Spleen (tissue), 11 donors: ENCODE measurements around the gene RRP12. TPM values are rescaled to one million over a fixed set of nuclear protein-coding genes. Genes with fewer than 3 reads are reported as not detected.

ENCODE experiments used
- DNase-seq: peaks from one replicate; pipeline ENCODE4 v3.0.0-alpha.2; 2020
- H3K27ac ChIP-seq, 8 donors: fragments of 200-600 bp; sonication (generic) in 7 of 8; 1 replicate in 4 of 8; 2 replicates in 4 of 8; pipeline versions ENCODE4 v1.5.0 to v1.8.0; 2016 to 2021; ENCODE audit warnings: inconsistent platforms in 4 of 8, mild to moderate bottlenecking in 4 of 8, moderate library complexity in 1 of 8
- H3K27me3 ChIP-seq, 7 donors: fragments of 200-600 bp; sonication (generic) in 6 of 7; replicated peaks in 1 of 7; 1 replicate in 4 of 7; 2 replicates in 3 of 7; pipeline versions ENCODE4 v1.5.0 to v1.8.0; 2016 to 2021; ENCODE audit warnings: inconsistent platforms in 3 of 7, mild to moderate bottlenecking in 1 of 7
- H3K36me3 ChIP-seq, 6 donors: fragments of 200-600 bp; sonication (generic) in 5 of 6; 1 replicate in 4 of 6; 2 replicates in 2 of 6; pipeline versions ENCODE4 v1.5.0 to v1.8.0; 2016 to 2021; ENCODE audit warnings: inconsistent platforms in 2 of 6
- H3K4me1 ChIP-seq, 6 donors: fragments of 200-600 bp; sonication (generic) in 5 of 6; 1 replicate in 3 of 6; 2 replicates in 3 of 6; pipeline versions ENCODE4 v1.5.0 to v1.8.0; 2016 to 2021; ENCODE audit warnings: inconsistent platforms in 3 of 6
- H3K4me3 ChIP-seq, 8 donors: fragments of 200-600 bp; sonication (generic) in 7 of 8; 1 replicate in 4 of 8; 2 replicates in 4 of 8; pipeline versions ENCODE4 v1.5.0 to v1.8.0; 2016 to 2021; ENCODE audit warnings: inconsistent platforms in 4 of 8, mild to moderate bottlenecking in 4 of 8, moderate library complexity in 2 of 8
- H3K9me3 ChIP-seq, 8 donors: fragments of 200-600 bp; sonication (generic) in 7 of 8; 1 replicate in 4 of 8; 2 replicates in 4 of 8; pipeline versions ENCODE4 v1.5.0 to v1.8.0; 2016 to 2021; ENCODE audit warnings: inconsistent platforms in 4 of 8
- POLR2A ChIP-seq, 3 donors: fragments of 450-650 bp; IDR thresholded peaks; one replicate each; pipeline ENCODE4 v1.5.1; 2017; ENCODE audit warnings: antibody characterized with exemption in 3 of 3, mild to moderate bottlenecking in 1 of 3
- POLR2AphosphoS5 ChIP-seq, 3 donors: sonication (generic); formaldehyde crosslinking; IDR thresholded peaks; one replicate each; pipeline ENCODE4 v1.5.1; 2017; ENCODE audit warnings: antibody characterized with exemption in 3 of 3
- WGBS, 5 donors: extraction: QIAGEN DNeasy Blood & Tissue Kit in 3 of 5; methylation state at CpG; one replicate each; pipeline versions ENCODE4 v1.1.5 to v1.1.7; 2013 to 2018; 5-methylcytosine and 5-hydroxymethylcytosine counted together
- intact Hi-C: fragments of 100-400 bp; cut with DNase I; formaldehyde crosslinking; loops from one replicate; pipeline ENCODE4 v1.15.0; 2023; ENCODE audit warnings: low total_unique reads
- polyA plus RNA-seq, 3 donors: library from polyadenylated mRNA; stranded (reverse); fragments of 200-250 nt; gene quantifications; one replicate each; pipeline ENCODE4 v1.2.1, GENCODE V29; 2013
- total RNA-seq, 7 donors: library from RNA; depleted of rRNA in 3 of 7; stranded (reverse); fragments of >200 nt in 3 of 7; fragmentation: NEBNext Ultra II Directional in 4 of 7; extraction: Animal tissue kit (Norgen Biotek cat#: 25700) in 4 of 7; gene quantifications; one replicate each; pipeline versions ENCODE4 v1.1.0 to v1.2.1, GENCODE V29; 2016 to 2021
- TF ChIP-seq, protein P1 (sequence below), 11 experiments: fragments of 200-600 bp in 7 of 11; fragments of 450-650 bp in 4 of 11; sonication (generic) in 4 of 11; IDR thresholded peaks in 8 of 11; conservative IDR thresholded peaks in 3 of 11; 1 replicate in 7 of 11; 2 replicates in 4 of 11; pipeline versions ENCODE4 v1.4.0 to v1.8.0; 2016 to 2021; ENCODE audit warnings: antibody characterized with exemption in 11 of 11, inconsistent platforms in 4 of 11, mild to moderate bottlenecking in 1 of 11
- donor health status: healthy with polysubstance abuse.
- donor health status: DM: no; HTN: no; CAD: no; lungs with moderate emphysema.
- donor health status: DM: no; HTN: no; CAD: no.
- donor health status: Bipolar disorder and iron deficiency.
- donor health status: healthy.
- donor health status: DM: no; HTN: no; CAD: no.
- donor health status: DM: yes; HTN: yes; CAD: no.

The RRP12 gene
- total and polyA plus RNA-seq, 10 donors: 12.3 to 51.4 (median 24.9) TPM

DNA sequence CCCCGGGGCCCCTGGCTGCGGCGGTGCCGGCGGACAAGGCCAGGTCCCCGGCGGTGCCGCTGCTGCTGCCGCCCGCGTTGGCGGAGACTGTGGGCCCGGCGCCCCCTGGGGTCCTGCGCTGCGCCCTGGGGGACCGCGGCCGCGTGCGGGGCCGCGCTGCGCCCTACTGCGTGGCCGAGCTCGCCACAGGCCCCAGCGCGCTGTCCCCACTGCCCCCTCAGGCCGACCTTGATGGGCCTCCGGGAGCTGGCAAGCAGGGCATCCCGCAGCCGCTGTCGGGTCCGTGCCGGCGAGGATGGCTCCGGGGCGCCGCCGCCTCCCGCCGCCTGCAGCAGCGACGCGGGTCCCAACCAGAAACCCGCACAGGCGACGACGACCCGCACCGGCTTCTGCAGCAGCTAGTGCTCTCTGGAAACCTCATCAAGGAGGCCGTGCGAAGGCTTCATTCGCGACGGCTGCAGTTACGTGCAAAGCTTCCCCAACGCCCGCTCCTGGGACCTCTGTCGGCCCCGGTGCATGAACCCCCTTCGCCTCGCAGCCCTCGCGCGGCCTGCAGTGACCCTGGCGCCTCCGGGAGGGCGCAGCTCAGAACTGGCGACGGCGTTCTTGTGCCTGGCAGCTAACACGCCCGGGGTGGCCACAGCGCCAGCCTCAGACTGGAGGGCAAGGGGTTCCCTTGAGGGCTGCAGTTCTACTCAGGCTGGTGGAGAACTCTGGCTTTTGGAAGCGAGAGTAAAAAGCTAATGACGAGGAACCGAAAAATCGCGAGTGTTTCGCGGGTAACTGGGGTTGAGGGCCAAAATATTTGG, 81.3 kb downstream of the RRP12 start:
- Histone ChIP-seq H3K27ac (peak overlapping the region; percentile 98 to 99 (median 99)), H3K4me3 (peak overlapping the region; percentile 53 to 96 (median 87)), H3K36me3 (no peaks in the 10 kb centered on the region), H3K9me3 (no peaks in the 10 kb centered on the region), H3K27me3 (no peaks in the 10 kb centered on the region), H3K4me1 (peaks cover 17 to 75% (median 39%) of the 10 kb centered on the region in 6 donors)
- peak; percentile 94 for DNase-seq
- intact Hi-C loops: no loop called here
- TF ChIP-seq POLR2AphosphoS5 (IDR thresholded peaks at IDR 0.05) (peak; percentile 73 to 87 (median 86)), POLR2A (IDR thresholded peaks at IDR 0.05) (no peak)
- TF ChIP-seq, protein P1, sequence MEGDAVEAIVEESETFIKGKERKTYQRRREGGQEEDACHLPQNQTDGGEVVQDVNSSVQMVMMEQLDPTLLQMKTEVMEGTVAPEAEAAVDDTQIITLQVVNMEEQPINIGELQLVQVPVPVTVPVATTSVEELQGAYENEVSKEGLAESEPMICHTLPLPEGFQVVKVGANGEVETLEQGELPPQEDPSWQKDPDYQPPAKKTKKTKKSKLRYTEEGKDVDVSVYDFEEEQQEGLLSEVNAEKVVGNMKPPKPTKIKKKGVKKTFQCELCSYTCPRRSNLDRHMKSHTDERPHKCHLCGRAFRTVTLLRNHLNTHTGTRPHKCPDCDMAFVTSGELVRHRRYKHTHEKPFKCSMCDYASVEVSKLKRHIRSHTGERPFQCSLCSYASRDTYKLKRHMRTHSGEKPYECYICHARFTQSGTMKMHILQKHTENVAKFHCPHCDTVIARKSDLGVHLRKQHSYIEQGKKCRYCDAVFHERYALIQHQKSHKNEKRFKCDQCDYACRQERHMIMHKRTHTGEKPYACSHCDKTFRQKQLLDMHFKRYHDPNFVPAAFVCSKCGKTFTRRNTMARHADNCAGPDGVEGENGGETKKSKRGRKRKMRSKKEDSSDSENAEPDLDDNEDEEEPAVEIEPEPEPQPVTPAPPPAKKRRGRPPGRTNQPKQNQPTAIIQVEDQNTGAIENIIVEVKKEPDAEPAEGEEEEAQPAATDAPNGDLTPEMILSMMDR (IDR thresholded peaks at IDR 0.05 in 8 of 11, conservative IDR thresholded peaks at IDR 0.05 in 3 of 11): peak in 6 of 11 experiments; percentile 11 to 42 (median 26)
- 0 to 1% (median 1%) methylated on average over 15 to 83 of the region's 83 CpGs for WGBS, 5 donors

- peak; percentile 97 for DNase-seq
- Histone ChIP-seq H3K36me3 (no peaks in the 10 kb centered on the region), H3K9me3 (no peaks in the 10 kb centered on the region), H3K27ac (peak within 1 kb of the TSS; percentile 98 to 99 (median 99)), H3K4me1 (peaks cover 17 to 82% (median 39%) of the 10 kb centered on the region in 6 donors), H3K27me3 (no peaks in the 10 kb centered on the region), H3K4me3 (peak within 1 kb of the TSS; percentile 53 to 96 (median 87))
- intact Hi-C loops: no loop called here
- TF ChIP-seq, protein P1 (IDR thresholded peaks at IDR 0.05 in 8 of 11, conservative IDR thresholded peaks at IDR 0.05 in 3 of 11): peak in 1 of 11 experiments; percentile 8
- TF ChIP-seq POLR2A (IDR thresholded peaks at IDR 0.05) (peak; percentile 70 to 92 (median 79)), POLR2AphosphoS5 (IDR thresholded peaks at IDR 0.05) (peak; percentile 86 to 93 (median 91))
- WGBS, 5 donors: 0 to 1% (median 0%) methylated on average over 38 to 79 of the region's 79 CpGs
Measured at GRCh38 chr10:97318772-97319651, 82.1 kb downstream of the RRP12 start, which contains the start of gene FRAT1. Gene FRAT1 (plus strand): TSS chr10:97319271. CDS start chr10:97319454, 183 bp downstream.

DNA sequence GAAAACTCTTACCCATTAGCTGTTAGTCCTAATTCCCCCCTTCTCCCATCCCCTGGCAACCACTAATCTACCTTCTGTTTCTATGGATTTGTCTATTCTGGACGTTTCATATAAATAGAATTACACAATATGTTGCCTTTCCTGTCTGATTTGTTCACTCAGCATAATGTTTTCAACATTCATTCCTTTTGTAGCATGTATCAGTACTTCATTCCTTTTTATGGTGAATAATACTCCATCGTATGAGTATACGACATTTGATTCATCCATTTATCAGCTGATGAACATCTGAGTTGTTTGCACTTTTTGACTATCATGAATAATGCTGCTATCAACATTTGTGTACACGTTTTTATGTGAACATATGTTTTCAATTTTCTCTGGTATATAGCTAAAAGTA, 86.5 kb downstream of the RRP12 start:
- no peak overlapping the region for H3K4me3 ChIP-seq
- TF ChIP-seq POLR2AphosphoS5 (IDR thresholded peaks at IDR 0.05): no peak
- TF ChIP-seq, protein P1 (IDR thresholded peaks at IDR 0.05 in 8 of 11, conservative IDR thresholded peaks at IDR 0.05 in 3 of 11): no peak
- TF ChIP-seq POLR2A (IDR thresholded peaks at IDR 0.05): no peak
- WGBS, 5 donors: 43 to 75% (median 60%) methylated on average over 4 of the region's 4 CpGs
- no peaks in the 10 kb centered on the region for H3K36me3 ChIP-seq
- H3K4me1 ChIP-seq: peaks cover 0 to 40% (median 10%) of the 10 kb centered on the region in 6 donors
- no peak for DNase-seq
- H3K27me3 ChIP-seq: no peaks in the 10 kb centered on the region
- no peaks in the 10 kb centered on the region for H3K9me3 ChIP-seq
- peak overlapping the region in 2 of 8 donors; percentile 13 to 51 for H3K27ac ChIP-seq
- intact Hi-C loops: no loop called here
